Osteocyte (in vitro differentiated cells): Measurements from ENCODE around the gene IAH1. TPM values are rescaled to one million over a fixed set of nuclear protein-coding genes. Genes with fewer than 3 reads are reported as not detected.

Source experiments
- DNase-seq: peaks from one replicate; pipeline ENCODE4 v3.0.0; 2021; ENCODE audit warnings: mixed read lengths; ENCODE audit not compliant: unreplicated experiment; ENCODE audit errors: extremely low spot score
- H3K27ac Mint-ChIP-seq: one replicate; pipeline ENCODE4 v1.8.0; 2021; ENCODE audit warnings: mild to moderate bottlenecking, mixed read lengths; ENCODE audit not compliant: unreplicated experiment
- H3K27me3 Mint-ChIP-seq: one replicate; pipeline ENCODE4 v1.8.0; 2021; ENCODE audit warnings: mixed read lengths; ENCODE audit not compliant: unreplicated experiment
- H3K36me3 Mint-ChIP-seq: one replicate; pipeline ENCODE4 v1.8.0; 2021; ENCODE audit warnings: mixed read lengths; ENCODE audit not compliant: unreplicated experiment
- H3K4me1 Mint-ChIP-seq: one replicate; pipeline ENCODE4 v1.8.0; 2021; ENCODE audit warnings: mixed read lengths; ENCODE audit not compliant: unreplicated experiment
- H3K4me3 Mint-ChIP-seq: one replicate; pipeline ENCODE4 v1.8.0; 2021; ENCODE audit warnings: mild to moderate bottlenecking, moderate library complexity, mixed read lengths; ENCODE audit not compliant: unreplicated experiment
- H3K9me3 Mint-ChIP-seq: one replicate; pipeline ENCODE4 v1.8.0; 2021; ENCODE audit warnings: mixed read lengths; ENCODE audit not compliant: unreplicated experiment
- CTCF ChIP-seq: fragments of 200-600 bp; sonication (generic); IDR thresholded peaks from 2 replicates; pipeline ENCODE4 v1.5.0; 2021; ENCODE audit warnings: antibody characterized with exemption, mild to moderate bottlenecking, moderate library complexity
- total RNA-seq: library from RNA; stranded (reverse); gene quantifications from 2 replicates; pipeline ENCODE4 v1.2.1, GENCODE V29; 2021

Gene IAH1
- total RNA-seq, 1 donor from 2014 or later = 68.7 TPM

GRCh38 chr2:9439536-9439935 is 34.8 kb upstream of the IAH1 start:
- H3K36me3 Mint-ChIP-seq = peaks cover 48% of the 10 kb centered on the region
- no peaks in the 10 kb centered on the region for H3K9me3 Mint-ChIP-seq
- no peaks in the 10 kb centered on the region for H3K4me1 Mint-ChIP-seq
- H3K4me3 Mint-ChIP-seq = no peak overlapping the region
- TF ChIP-seq CTCF = no peak
- no peaks in the 10 kb centered on the region for H3K27me3 Mint-ChIP-seq
- DNase-seq = no peak
- no peak overlapping the region for H3K27ac Mint-ChIP-seq

- no peak overlapping the region for H3K4me3 Mint-ChIP-seq
- no peaks in the 10 kb centered on the region for H3K27me3 Mint-ChIP-seq
- no peaks in the 10 kb centered on the region for H3K9me3 Mint-ChIP-seq
- peaks cover 49% of the 10 kb centered on the region for H3K36me3 Mint-ChIP-seq
- no peaks in the 10 kb centered on the region for H3K4me1 Mint-ChIP-seq
- no peak for TF ChIP-seq CTCF
- DNase-seq = no peak
- no peak overlapping the region for H3K27ac Mint-ChIP-seq
These were observed 34.2 kb upstream of the IAH1 start for GRCh38 chr2:9440058-9440727.

GRCh38 chr2:9441556-9441955 is 32.8 kb upstream of the IAH1 start:
- no peak for TF ChIP-seq CTCF

GRCh38 chr2:9443526-9443925 is 30.8 kb upstream of the IAH1 start:
- Mint-ChIP-seq H3K36me3 (peaks cover 44% of the 10 kb centered on the region), H3K27me3 (no peaks in the 10 kb centered on the region), H3K4me3 (no peak overlapping the region), H3K27ac (no peak overlapping the region), H3K4me1 (no peaks in the 10 kb centered on the region), H3K9me3 (no peaks in the 10 kb centered on the region)
- DNase-seq = no peak
- TF ChIP-seq CTCF = no peak

More at GRCh38 chr2:9441556-9441955, 32.8 kb upstream of the IAH1 start:
- Mint-ChIP-seq H3K4me3 (no peak overlapping the region), H3K9me3 (no peaks in the 10 kb centered on the region), H3K27me3 (no peaks in the 10 kb centered on the region), H3K36me3 (peaks cover 53% of the 10 kb centered on the region), H3K4me1 (no peaks in the 10 kb centered on the region), H3K27ac (no peak overlapping the region)
- DNase-seq = no peak

- no peak overlapping the region for H3K4me3 Mint-ChIP-seq
- TF ChIP-seq CTCF = no peak
- H3K4me1 Mint-ChIP-seq = no peaks in the 10 kb centered on the region
- no peaks in the 10 kb centered on the region for H3K9me3 Mint-ChIP-seq
- H3K36me3 Mint-ChIP-seq = peaks cover 46% of the 10 kb centered on the region
- no peak overlapping the region for H3K27ac Mint-ChIP-seq
- H3K27me3 Mint-ChIP-seq = no peaks in the 10 kb centered on the region
- DNase-seq = no peak
These were observed 29.3 kb upstream of the IAH1 start for GRCh38 chr2:9445089-9445488.
